ENCODE data around the gene SMYD1.
"Not testable (repeated sequence)": the region's sequence is repeated elsewhere in the genome, so short reads cannot be mapped to it uniquely, and the experiment has no call there.

SMYD1 gene

GRCh38 chr2:88067598-88067997 is at the start of gene SMYD1:
Gene SMYD1 (plus strand): TSS chr2:88067825. CDS start chr2:88067865, 40 bp downstream.
- no peak for DNase-seq (ENCODE audit: low read depth in 2 of 2)

GRCh38 chr2:88018077-88018805 is 49.4 kb upstream of the SMYD1 start:
- not testable (repeated sequence) for DNase-seq (ENCODE audit: low read depth in 2 of 2)

GRCh38 chr2:88018909-88019308 is 48.7 kb upstream of the SMYD1 start:
- no peak for DNase-seq (ENCODE audit: low read depth in 2 of 2)

- no peak for DNase-seq (ENCODE audit: low read depth in 2 of 2)
Observed at GRCh38 chr2:88019985-88020384, 47.6 kb upstream of the SMYD1 start.

GRCh38 chr2:88022669-88022921 is 45.0 kb upstream of the SMYD1 start:
- DNase-seq (ENCODE audit: low read depth in 2 of 2): no peak

GRCh38 chr2:88024509-88024908 is 43.1 kb upstream of the SMYD1 start:
- no peak for DNase-seq (ENCODE audit: low read depth in 2 of 2)

GRCh38 chr2:88027697-88028389 is 39.8 kb upstream of the SMYD1 start:
- DNase-seq (ENCODE audit: low read depth in 2 of 2): no peak

GRCh38 chr2:88028931-88029330 is 38.7 kb upstream of the SMYD1 start:
- DNase-seq (ENCODE audit: low read depth in 2 of 2): no peak

GRCh38 chr2:88032070-88032702 is 35.4 kb upstream of the SMYD1 start:
- no peak for DNase-seq (ENCODE audit: low read depth in 2 of 2)

- DNase-seq (ENCODE audit: low read depth in 2 of 2): no peak
Observed at GRCh38 chr2:88036182-88036581, 31.4 kb upstream of the SMYD1 start.

GRCh38 chr2:88036606-88037005 is 31.0 kb upstream of the SMYD1 start:
- no peak for DNase-seq (ENCODE audit: low read depth in 2 of 2)

- no peak for DNase-seq (ENCODE audit: low read depth in 2 of 2)
Observed at GRCh38 chr2:88038263-88039105, 29.1 kb upstream of the SMYD1 start.

- DNase-seq (ENCODE audit: low read depth in 2 of 2): no peak
Observed at GRCh38 chr2:88042476-88042875, 25.1 kb upstream of the SMYD1 start.

- DNase-seq (ENCODE audit: low read depth in 2 of 2): not testable (repeated sequence)
Observed at GRCh38 chr2:88045561-88045960, 22.1 kb upstream of the SMYD1 start.

- DNase-seq (ENCODE audit: low read depth in 2 of 2): no peak
Observed at GRCh38 chr2:88048541-88048940, 19.1 kb upstream of the SMYD1 start.

- DNase-seq (ENCODE audit: low read depth in 2 of 2): no peak
Observed at GRCh38 chr2:88049622-88050021, 18.0 kb upstream of the SMYD1 start.

GRCh38 chr2:88051792-88052191 is 15.8 kb upstream of the SMYD1 start:
- DNase-seq (ENCODE audit: low read depth in 2 of 2): no peak

GRCh38 chr2:88053296-88053695 is 14.3 kb upstream of the SMYD1 start:
- no peak for DNase-seq (ENCODE audit: low read depth in 2 of 2)

GRCh38 chr2:88053934-88054781 is 13.5 kb upstream of the SMYD1 start:
- DNase-seq (ENCODE audit: low read depth in 2 of 2): no peak

- DNase-seq (ENCODE audit: low read depth in 2 of 2): no peak
Observed at GRCh38 chr2:88054782-88055370, 12.7 kb upstream of the SMYD1 start.

Data from stimulated activated CD4-positive, alpha-beta T cell treated with anti-CD3 and anti-CD28 coated beads, Interleukin-12 subunit alpha, Interleukin-12 subunit beta, amount 100 ng/mL, for 24 hours (primary cell).